NCI-H1930 (cell line): Measurements from ENCODE around the gene NYAP2.
A peak's percentile ranks its signal among the peaks of the same experiment; 100 is the strongest.

ENCODE experiments used
- DNase-seq, 2 experiments: peaks; one replicate each; lab custom pipeline; 2025; lab: John Stamatoyannopoulos, UW

Gene NYAP2

DNA sequence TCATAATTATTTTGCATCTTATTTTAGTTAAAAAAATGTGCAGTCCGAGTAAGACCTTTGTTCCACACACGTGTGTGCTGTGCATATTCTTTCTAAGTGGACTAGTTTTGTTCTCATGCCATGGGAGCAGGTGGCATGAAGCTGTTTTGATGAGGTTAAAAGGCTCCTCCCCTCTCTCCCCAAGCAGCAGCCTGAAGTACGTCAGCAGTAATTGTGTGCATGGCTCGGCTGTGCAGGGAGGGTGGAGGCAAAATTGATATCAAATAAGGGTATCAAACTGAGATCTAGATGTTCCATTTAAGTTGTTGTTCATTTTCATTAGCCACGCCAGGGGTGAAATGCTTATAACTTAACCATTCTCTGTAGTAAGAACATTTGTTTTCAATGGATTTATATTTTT, at the start of gene NYAP2:
NYAP2 (plus strand) TSS at position 207 of the 400 bp plus-strand sequence. CDS start 9,171 bp downstream, outside the sequence.
- DNase-seq = no peak

- no peak for DNase-seq
These were observed 45.9 kb upstream of the NYAP2 start for GRCh38 chr2:225353579-225354085.

DNA sequence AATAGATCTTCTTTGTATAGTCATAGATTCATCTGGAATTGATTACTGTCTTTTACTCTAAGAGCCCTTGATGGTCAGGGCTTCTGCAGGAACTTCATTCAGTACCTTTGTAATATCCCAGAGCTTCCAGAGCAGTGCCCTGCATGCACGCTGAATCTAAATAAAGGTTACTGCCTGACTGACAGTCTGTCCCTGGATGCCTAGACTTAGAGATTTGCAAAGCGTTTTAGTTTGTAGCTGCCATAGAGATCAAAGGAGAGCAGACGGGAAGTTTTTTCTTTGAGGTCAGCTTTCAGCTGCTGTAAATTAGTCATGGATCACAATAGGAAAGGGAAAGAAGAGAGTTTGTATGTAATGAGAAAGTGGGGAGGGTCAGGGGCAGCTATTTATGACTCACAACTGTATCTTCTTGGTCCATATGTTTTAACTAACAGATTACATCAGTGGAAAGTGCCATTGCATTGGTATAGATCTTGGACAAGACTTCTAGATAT, 45.2 kb upstream of the NYAP2 start:
- no peak for DNase-seq

GRCh38 chr2:225355788-225356187, 43.7 kb upstream of the NYAP2 start:
- peak; percentile 90 to 91 for DNase-seq

- DNase-seq = no peak
These were observed 32.8 kb upstream of the NYAP2 start for GRCh38 chr2:225366731-225367130.

DNA sequence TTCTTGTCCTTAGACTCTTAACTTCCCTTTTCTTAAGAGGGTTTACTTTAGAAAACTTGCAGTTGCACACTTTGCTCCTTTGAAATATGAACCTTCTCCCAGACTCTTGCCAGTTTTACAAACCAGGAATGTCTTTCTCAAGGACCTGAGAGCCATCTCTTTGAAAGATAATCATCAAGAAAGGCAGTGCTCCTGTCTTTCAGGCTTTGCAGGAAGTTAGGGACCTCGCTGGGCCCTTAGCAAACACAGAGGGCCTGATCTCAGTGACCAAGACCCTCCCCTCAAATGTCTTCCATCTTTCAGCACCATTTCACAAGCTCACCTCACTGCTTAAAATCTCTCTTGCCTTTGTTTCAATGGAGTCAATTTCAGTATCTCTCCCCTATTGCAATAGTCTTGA, 32.0 kb upstream of the NYAP2 start:
- no peak for DNase-seq

- no peak for DNase-seq
These were observed 20.5 kb upstream of the NYAP2 start for GRCh38 chr2:225378984-225379383.

GRCh38 chr2:225379856-225380255, 19.7 kb upstream of the NYAP2 start:
- no peak for DNase-seq

GRCh38 chr2:225381609-225382008, 17.9 kb upstream of the NYAP2 start:
- no peak for DNase-seq

- no peak for DNase-seq
These were observed 1.1 kb upstream of the NYAP2 start for GRCh38 chr2:225398372-225398771.

GRCh38 chr2:225400060-225400511, 576 bp downstream of the NYAP2 start:
- DNase-seq = no peak

DNA sequence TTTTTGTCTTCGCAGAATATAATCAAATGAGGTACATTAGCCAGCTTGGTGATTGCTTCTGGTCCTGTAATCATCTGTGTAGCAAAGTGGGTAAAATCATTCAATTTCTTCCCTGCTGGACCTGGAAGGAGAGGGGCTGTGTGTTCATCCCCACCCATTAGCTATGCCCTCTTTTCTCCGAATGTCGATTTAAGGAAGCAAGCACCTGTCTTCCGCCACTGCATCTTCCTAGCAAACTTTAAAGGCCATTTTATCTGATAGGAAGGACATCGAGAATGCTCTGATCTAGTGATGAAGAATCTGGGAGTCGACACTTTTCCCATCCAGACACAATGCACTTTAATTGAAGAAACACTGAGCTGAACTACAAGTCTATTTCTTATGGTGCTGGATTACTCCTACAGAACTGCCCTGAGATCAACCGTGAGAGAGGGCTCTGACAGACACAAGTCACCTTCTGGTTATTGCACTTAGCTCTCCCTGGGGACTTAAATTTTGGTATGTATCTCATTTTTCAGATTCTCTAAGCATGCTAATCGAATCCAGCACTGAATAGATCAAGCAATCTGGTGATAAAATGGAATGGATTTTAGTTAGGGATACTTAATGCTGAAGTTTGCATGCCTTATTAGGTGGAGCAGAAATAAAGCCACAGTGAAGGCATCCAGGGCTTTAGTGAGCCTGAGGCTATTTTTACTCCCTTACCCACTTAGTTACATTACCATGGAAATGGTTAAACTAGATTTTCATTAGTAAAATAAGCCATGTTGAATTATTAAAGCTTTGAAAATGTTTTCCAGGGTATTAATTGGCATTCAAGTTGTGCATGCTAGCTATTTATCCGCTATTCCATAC, 1.3 kb downstream of the NYAP2 start:
- DNase-seq = no peak

- no peak for DNase-seq
These were observed 2.8 kb downstream of the NYAP2 start for GRCh38 chr2:225402210-225402776.

GRCh38 chr2:225411452-225411851, 11.9 kb downstream of the NYAP2 start:
- DNase-seq = no peak

GRCh38 chr2:225413786-225414185, 14.3 kb downstream of the NYAP2 start:
- DNase-seq = no peak

DNA sequence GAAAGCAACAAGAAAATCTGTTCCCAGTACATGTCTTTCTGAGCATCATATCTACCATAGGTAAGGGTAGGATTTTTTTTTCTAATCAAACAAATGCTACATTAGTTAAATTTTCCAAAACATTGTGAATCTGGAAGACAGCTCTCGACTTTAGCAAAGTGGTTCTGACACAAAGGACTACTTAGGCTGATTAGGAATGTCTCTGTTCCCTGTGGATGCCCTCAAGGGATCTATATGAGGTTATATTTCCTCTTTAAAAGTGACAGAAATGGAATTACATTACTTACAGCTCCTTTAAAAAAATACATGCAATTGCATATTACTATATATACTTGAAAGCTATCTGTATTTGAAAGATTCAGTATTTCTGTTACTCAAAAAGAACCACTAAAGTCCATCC, 15.4 kb downstream of the NYAP2 start:
- DNase-seq = no peak

DNA sequence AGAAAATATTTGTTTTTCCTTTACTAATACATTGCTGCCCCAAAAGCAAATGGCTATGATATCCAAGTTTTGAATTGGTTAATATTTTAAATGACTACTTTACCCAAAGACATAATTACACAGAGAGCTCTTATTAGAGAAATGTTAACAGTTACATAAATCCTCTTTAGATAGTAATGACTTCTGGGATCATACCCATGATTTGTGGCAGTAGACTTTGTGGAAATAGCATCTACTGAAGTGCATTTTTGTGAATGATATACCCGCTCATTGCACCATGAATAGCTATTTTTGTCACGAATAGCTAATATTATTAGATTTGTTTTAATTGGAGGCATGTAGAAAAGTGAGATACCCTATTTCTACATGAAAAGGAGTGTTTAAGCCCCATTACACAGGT, 15.8 kb downstream of the NYAP2 start:
- DNase-seq = no peak

- no peak for DNase-seq
These were observed 16.3 kb downstream of the NYAP2 start for GRCh38 chr2:225415792-225416191.

DNA sequence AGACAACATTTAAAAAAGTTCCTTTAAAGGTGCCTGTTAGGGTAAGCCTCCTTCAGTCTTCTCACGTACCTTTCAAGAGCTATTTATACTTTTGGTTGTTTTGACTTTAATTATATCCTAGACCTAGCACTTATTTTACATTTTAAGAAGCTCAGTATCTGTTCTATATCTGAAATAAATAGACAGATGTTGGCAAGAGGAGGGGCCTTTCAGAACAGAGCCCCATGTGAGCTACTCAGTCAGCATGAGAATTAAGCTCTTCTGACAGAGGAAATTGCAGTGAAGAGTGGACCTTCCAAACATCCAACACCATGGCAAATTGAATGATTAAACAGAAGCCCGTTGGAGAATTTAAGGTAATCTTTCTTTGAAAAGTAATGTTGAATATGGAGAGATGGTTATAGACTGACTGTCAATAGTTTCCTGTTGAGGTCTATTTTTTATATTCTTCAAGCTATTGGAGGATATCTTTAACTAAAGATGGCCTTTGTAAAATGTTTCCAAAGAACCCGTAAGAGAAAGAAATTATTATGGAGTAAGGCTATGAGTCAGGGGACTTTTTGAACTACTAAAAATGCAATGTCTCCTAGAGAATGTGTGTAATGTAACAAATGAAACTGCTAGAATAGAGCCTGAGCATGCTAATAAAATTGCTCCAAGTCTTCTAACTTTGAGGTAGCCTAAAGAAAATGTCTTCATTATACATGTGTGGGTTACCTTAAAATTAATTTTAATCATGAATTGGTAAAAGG, 17.3 kb downstream of the NYAP2 start:
- DNase-seq = no peak

DNA sequence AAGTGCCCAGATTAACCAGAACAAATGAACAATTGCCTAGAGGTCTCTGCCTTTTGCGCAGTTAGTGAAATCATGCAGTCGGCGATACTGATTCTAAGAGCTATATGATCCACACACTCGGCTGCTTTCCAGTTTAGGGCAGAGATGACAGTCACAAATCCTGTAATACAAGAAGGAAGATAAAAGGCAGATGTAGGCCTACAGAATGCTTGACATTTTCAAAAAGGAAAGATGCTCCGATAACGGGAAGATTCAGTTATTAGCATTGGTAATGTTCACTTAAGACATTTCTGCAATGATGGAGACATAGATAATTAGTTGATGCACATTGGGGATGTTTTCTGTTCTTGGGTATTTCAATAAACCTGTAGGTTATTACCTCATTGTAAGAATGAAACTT, 19.5 kb downstream of the NYAP2 start:
- DNase-seq = no peak

DNA sequence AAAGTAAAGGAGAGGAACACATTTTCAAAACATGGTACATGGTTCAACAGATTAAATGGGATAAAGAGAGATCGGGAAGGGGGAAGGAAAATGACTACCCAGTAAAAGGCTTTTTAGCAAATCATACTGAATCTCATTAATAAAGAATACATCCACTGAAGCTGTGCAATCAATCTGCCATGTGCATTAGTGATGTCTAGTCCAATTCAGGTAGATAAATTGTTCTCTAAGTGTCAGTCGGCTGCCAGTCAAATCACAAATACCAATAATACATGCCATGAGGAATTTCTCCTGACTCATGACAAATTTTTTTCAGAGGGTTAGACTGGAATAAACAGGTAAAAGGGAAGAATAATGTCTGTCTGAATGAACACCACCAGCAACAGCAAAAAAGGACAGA, 22.6 kb downstream of the NYAP2 start:
- no peak for DNase-seq

GRCh38 chr2:225425284-225425683, 25.8 kb downstream of the NYAP2 start:
- DNase-seq = no peak
